ENCODE results near the gene PRKG1. TPM values are rescaled to one million over a fixed set of nuclear protein-coding genes. Genes with fewer than 3 reads are reported as not detected.

The PRKG1 gene
- total and polyA plus RNA-seq, 2 experiments from 2014 or later, result 18.2 to 21.1 TPM

DNA sequence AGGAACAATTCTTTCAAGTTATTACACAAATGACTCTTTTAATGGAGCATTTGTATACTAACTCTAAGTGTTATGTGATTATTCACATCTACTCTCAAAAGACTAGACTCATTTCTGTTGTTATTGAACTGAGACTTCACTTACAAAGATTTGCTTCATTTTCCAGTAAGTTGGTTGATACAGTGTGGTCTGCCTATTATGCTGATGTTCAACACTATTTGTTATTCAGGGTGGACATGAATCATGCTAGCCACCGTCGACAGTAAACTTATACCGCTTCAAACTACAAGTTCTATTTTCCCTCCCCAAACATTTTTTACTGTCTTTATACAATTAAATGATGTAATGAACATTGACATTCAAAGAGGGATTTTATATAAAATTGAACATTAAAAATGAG is 84.5 kb downstream of the PRKG1 start:
- Histone ChIP-seq H3K9me2 (ENCODE audit: insufficient read depth) (no peaks in the 10 kb centered on the region), H3K36me3 (ENCODE audit: insufficient read depth) (no peaks in the 10 kb centered on the region), H3F3A (replicated peaks; ENCODE audit: low read depth) (no peaks in the 10 kb centered on the region), H3K27me3 (ENCODE audit: insufficient read depth) (no peaks in the 10 kb centered on the region), H4K20me1 (replicated peaks; ENCODE audit: insufficient read depth) (no peaks in the 10 kb centered on the region), H3K4me1 (ENCODE audit: insufficient read depth) (peaks cover 12% of the 10 kb centered on the region), H3K4me2 (no peak overlapping the region), H3K27ac (ENCODE audit: low read depth) (no peak overlapping the region), H2AFZ (no peak overlapping the region), H3K79me2 (replicated peaks; ENCODE audit: insufficient read depth) (no peaks in the 10 kb centered on the region), H3K4me3 (no peak overlapping the region)
- ATAC-seq (no peak), DNase-seq (ENCODE audit: low spot score) (no peak)
- H3K36me3 Mint-ChIP-seq (ENCODE audit: low read depth), result peaks cover 16% of the 10 kb centered on the region
- TF ChIP-seq, protein P1, sequence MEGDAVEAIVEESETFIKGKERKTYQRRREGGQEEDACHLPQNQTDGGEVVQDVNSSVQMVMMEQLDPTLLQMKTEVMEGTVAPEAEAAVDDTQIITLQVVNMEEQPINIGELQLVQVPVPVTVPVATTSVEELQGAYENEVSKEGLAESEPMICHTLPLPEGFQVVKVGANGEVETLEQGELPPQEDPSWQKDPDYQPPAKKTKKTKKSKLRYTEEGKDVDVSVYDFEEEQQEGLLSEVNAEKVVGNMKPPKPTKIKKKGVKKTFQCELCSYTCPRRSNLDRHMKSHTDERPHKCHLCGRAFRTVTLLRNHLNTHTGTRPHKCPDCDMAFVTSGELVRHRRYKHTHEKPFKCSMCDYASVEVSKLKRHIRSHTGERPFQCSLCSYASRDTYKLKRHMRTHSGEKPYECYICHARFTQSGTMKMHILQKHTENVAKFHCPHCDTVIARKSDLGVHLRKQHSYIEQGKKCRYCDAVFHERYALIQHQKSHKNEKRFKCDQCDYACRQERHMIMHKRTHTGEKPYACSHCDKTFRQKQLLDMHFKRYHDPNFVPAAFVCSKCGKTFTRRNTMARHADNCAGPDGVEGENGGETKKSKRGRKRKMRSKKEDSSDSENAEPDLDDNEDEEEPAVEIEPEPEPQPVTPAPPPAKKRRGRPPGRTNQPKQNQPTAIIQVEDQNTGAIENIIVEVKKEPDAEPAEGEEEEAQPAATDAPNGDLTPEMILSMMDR (conservative IDR thresholded peaks at IDR 0.05; ENCODE audit: low read depth in 2 of 2), result no peak
- TF ChIP-seq ZNF331 (CRISPR knock-in tag; IDR thresholded peaks at IDR 0.05; ENCODE audit: low read depth), result no peak
- TF ChIP-seq, protein P2, sequence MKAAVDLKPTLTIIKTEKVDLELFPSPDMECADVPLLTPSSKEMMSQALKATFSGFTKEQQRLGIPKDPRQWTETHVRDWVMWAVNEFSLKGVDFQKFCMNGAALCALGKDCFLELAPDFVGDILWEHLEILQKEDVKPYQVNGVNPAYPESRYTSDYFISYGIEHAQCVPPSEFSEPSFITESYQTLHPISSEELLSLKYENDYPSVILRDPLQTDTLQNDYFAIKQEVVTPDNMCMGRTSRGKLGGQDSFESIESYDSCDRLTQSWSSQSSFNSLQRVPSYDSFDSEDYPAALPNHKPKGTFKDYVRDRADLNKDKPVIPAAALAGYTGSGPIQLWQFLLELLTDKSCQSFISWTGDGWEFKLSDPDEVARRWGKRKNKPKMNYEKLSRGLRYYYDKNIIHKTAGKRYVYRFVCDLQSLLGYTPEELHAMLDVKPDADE (IDR thresholded peaks at IDR 0.05), result no peak
- TF ChIP-seq EZH2phosphoT487 (IDR thresholded peaks at IDR 0.05; ENCODE audit: unreplicated experiment), result no peak
- TF ChIP-seq CREB1 (CRISPR knock-in tag; IDR thresholded peaks at IDR 0.05; ENCODE audit: low read depth), result no peak
- TF ChIP-seq NANOG (IDR thresholded peaks at IDR 0.05; ENCODE audit: borderline replicate concordance), result no peak
- no peak for TF ChIP-seq POLR2AphosphoS5 (IDR thresholded peaks at IDR 0.05; ENCODE audit: low read depth)
- no peak for TF ChIP-seq STAT1 (IDR thresholded peaks at IDR 0.05; ENCODE audit: unreplicated experiment)
- no peak for TF ChIP-seq ZNF114 (CRISPR knock-in tag; IDR thresholded peaks at IDR 0.05)
- no peak for TF ChIP-seq EZH2 (IDR thresholded peaks at IDR 0.05; ENCODE audit: low read depth, unreplicated experiment)
- TF ChIP-seq, protein P3, sequence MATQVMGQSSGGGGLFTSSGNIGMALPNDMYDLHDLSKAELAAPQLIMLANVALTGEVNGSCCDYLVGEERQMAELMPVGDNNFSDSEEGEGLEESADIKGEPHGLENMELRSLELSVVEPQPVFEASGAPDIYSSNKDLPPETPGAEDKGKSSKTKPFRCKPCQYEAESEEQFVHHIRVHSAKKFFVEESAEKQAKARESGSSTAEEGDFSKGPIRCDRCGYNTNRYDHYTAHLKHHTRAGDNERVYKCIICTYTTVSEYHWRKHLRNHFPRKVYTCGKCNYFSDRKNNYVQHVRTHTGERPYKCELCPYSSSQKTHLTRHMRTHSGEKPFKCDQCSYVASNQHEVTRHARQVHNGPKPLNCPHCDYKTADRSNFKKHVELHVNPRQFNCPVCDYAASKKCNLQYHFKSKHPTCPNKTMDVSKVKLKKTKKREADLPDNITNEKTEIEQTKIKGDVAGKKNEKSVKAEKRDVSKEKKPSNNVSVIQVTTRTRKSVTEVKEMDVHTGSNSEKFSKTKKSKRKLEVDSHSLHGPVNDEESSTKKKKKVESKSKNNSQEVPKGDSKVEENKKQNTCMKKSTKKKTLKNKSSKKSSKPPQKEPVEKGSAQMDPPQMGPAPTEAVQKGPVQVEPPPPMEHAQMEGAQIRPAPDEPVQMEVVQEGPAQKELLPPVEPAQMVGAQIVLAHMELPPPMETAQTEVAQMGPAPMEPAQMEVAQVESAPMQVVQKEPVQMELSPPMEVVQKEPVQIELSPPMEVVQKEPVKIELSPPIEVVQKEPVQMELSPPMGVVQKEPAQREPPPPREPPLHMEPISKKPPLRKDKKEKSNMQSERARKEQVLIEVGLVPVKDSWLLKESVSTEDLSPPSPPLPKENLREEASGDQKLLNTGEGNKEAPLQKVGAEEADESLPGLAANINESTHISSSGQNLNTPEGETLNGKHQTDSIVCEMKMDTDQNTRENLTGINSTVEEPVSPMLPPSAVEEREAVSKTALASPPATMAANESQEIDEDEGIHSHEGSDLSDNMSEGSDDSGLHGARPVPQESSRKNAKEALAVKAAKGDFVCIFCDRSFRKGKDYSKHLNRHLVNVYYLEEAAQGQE (IDR thresholded peaks at IDR 0.05; ENCODE audit: unreplicated experiment), result no peak
- TF ChIP-seq JUNB (IDR thresholded peaks at IDR 0.05; ENCODE audit: unreplicated experiment), result no peak
- TF ChIP-seq, protein P4, sequence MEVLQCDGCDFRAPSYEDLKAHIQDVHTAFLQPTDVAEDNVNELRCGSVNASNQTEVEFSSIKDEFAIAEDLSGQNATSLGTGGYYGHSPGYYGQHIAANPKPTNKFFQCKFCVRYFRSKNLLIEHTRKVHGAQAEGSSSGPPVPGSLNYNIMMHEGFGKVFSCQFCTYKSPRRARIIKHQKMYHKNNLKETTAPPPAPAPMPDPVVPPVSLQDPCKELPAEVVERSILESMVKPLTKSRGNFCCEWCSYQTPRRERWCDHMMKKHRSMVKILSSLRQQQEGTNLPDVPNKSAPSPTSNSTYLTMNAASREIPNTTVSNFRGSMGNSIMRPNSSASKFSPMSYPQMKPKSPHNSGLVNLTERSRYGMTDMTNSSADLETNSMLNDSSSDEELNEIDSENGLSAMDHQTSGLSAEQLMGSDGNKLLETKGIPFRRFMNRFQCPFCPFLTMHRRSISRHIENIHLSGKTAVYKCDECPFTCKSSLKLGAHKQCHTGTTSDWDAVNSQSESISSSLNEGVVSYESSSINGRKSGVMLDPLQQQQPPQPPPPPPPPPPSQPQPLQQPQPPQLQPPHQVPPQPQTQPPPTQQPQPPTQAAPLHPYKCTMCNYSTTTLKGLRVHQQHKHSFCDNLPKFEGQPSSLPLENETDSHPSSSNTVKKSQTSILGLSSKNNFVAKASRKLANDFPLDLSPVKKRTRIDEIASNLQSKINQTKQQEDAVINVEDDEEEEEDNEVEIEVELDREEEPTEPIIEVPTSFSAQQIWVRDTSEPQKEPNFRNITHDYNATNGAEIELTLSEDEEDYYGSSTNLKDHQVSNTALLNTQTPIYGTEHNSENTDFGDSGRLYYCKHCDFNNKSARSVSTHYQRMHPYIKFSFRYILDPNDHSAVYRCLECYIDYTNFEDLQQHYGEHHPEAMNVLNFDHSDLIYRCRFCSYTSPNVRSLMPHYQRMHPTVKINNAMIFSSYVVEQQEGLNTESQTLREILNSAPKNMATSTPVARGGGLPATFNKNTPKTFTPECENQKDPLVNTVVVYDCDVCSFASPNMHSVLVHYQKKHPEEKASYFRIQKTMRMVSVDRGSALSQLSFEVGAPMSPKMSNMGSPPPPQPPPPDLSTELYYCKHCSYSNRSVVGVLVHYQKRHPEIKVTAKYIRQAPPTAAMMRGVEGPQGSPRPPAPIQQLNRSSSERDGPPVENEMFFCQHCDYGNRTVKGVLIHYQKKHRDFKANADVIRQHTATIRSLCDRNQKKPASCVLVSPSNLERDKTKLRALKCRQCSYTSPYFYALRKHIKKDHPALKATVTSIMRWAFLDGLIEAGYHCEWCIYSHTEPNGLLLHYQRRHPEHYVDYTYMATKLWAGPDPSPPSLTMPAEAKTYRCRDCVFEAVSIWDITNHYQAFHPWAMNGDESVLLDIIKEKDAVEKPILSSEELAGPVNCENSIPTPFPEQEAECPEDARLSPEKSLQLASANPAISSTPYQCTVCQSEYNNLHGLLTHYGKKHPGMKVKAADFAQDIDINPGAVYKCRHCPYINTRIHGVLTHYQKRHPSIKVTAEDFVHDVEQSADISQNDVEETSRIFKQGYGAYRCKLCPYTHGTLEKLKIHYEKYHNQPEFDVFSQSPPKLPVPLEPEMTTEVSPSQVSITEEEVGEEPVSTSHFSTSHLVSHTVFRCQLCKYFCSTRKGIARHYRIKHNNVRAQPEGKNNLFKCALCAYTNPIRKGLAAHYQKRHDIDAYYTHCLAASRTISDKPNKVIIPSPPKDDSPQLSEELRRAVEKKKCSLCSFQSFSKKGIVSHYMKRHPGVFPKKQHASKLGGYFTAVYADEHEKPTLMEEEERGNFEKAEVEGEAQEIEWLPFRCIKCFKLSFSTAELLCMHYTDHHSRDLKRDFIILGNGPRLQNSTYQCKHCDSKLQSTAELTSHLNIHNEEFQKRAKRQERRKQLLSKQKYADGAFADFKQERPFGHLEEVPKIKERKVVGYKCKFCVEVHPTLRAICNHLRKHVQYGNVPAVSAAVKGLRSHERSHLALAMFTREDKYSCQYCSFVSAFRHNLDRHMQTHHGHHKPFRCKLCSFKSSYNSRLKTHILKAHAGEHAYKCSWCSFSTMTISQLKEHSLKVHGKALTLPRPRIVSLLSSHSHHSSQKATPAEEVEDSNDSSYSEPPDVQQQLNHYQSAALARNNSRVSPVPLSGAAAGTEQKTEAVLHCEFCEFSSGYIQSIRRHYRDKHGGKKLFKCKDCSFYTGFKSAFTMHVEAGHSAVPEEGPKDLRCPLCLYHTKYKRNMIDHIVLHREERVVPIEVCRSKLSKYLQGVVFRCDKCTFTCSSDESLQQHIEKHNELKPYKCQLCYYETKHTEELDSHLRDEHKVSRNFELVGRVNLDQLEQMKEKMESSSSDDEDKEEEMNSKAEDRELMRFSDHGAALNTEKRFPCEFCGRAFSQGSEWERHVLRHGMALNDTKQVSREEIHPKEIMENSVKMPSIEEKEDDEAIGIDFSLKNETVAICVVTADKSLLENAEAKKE (CRISPR knock-in tag; IDR thresholded peaks at IDR 0.05), result no peak
- H3K27me3 Mint-ChIP-seq (ENCODE audit: insufficient read depth, low read depth, poor library complexity), result no peaks in the 10 kb centered on the region
- no peak overlapping the region for H3K4me3 Mint-ChIP-seq
- H3K9me3 Mint-ChIP-seq, result peaks cover 15% of the 10 kb centered on the region
- H3K4me1 Mint-ChIP-seq, result peaks cover 17% of the 10 kb centered on the region
- H3K27ac Mint-ChIP-seq, result no peak overlapping the region

Measured in GM23338 (cell line).